ENCODE data around the gene BACE1-AS.

DNA sequence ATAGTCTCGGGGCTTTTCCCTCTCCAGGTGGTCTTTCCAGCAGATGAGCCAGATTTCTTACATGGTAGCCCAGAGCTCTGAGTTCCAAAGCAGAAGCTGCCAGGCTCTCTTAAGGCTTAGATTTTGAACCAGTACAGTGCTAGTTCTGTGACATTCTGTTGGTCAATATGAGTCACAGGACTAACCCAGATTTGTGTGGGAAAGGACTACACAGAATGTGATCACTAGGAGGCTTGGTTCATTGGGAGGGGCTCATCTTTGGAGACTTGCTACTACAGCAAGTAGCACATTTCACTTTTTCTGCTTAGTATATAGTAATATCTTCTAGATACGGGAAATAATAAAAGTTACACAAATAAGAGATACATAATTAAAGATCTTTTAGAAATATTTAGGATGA, 34.6 kb upstream of the BACE1-AS start:
- TF ChIP-seq, protein P1, sequence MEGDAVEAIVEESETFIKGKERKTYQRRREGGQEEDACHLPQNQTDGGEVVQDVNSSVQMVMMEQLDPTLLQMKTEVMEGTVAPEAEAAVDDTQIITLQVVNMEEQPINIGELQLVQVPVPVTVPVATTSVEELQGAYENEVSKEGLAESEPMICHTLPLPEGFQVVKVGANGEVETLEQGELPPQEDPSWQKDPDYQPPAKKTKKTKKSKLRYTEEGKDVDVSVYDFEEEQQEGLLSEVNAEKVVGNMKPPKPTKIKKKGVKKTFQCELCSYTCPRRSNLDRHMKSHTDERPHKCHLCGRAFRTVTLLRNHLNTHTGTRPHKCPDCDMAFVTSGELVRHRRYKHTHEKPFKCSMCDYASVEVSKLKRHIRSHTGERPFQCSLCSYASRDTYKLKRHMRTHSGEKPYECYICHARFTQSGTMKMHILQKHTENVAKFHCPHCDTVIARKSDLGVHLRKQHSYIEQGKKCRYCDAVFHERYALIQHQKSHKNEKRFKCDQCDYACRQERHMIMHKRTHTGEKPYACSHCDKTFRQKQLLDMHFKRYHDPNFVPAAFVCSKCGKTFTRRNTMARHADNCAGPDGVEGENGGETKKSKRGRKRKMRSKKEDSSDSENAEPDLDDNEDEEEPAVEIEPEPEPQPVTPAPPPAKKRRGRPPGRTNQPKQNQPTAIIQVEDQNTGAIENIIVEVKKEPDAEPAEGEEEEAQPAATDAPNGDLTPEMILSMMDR (IDR thresholded peaks at IDR 0.05; ENCODE audit: poor library complexity) = no peak
- TF ChIP-seq EZH2phosphoT487 (IDR thresholded peaks at IDR 0.05; ENCODE audit: low read depth, severe bottlenecking, unreplicated experiment) = no peak
- no peak for TF ChIP-seq EZH2 (IDR thresholded peaks at IDR 0.05; ENCODE audit: borderline replicate concordance)
